ENCODE data around the gene OR2T33. TPM values are rescaled to one million over a fixed set of nuclear protein-coding genes. Genes with fewer than 3 reads are reported as not detected.
"Not testable (repeated sequence)": the region's sequence is repeated elsewhere in the genome, so short reads cannot be mapped to it uniquely, and the experiment has no call there.

Gene OR2T33
- total RNA-seq: not detected
- long read RNA-seq: 0 reads

- no peak for DNase-seq (ENCODE audit: low spot score)
Measured at GRCh38 chr1:248277876-248278275, at the start of gene OR2T33. OR2T33 (minus strand) TSS chr1:248277976; CDS start chr1:248273814, 4,162 bp downstream.

- DNase-seq (ENCODE audit: low spot score): no peak
Measured at GRCh38 chr1:248324468-248324867, 46.7 kb upstream of the OR2T33 start, which contains the start of gene OR2M7. OR2M7 (minus strand) TSS chr1:248324568; CDS start chr1:248324568, 0 bp downstream.

GRCh38 chr1:248316796-248317195 lies 39.0 kb upstream of the OR2T33 start:
- no peak for DNase-seq (ENCODE audit: low spot score)

GRCh38 chr1:248306740-248307139 lies 29.0 kb upstream of the OR2T33 start:
- DNase-seq (ENCODE audit: low spot score): not testable (repeated sequence)

- no peak for DNase-seq (ENCODE audit: low spot score)
Measured at GRCh38 chr1:248306103-248306502, 28.3 kb upstream of the OR2T33 start.

- DNase-seq (ENCODE audit: low spot score): not testable (repeated sequence)
Measured at GRCh38 chr1:248305672-248306071, 27.9 kb upstream of the OR2T33 start.

GRCh38 chr1:248303324-248303723 lies 25.5 kb upstream of the OR2T33 start, which contains the start of gene OR2T12:
OR2T12 (minus strand) TSS chr1:248303424; CDS start chr1:248295578, 7,846 bp downstream.
- no peak for DNase-seq (ENCODE audit: low spot score)

- no peak for DNase-seq (ENCODE audit: low spot score)
Measured at GRCh38 chr1:248288391-248288790, 10.6 kb upstream of the OR2T33 start.

- DNase-seq (ENCODE audit: low spot score): not testable (repeated sequence)
Measured at GRCh38 chr1:248273225-248273624, 4.6 kb downstream of the OR2T33 start.

- no peak for DNase-seq (ENCODE audit: low spot score)
Measured at GRCh38 chr1:248268178-248268577, 9.6 kb downstream of the OR2T33 start.

- DNase-seq (ENCODE audit: low spot score): not testable (repeated sequence)
Measured at GRCh38 chr1:248259309-248259708, 18.5 kb downstream of the OR2T33 start.

GRCh38 chr1:248243204-248243603 lies 34.6 kb downstream of the OR2T33 start:
- DNase-seq (ENCODE audit: low spot score): no peak

GRCh38 chr1:248239478-248239877 lies 38.3 kb downstream of the OR2T33 start:
- no peak for DNase-seq (ENCODE audit: low spot score)

GRCh38 chr1:248231117-248231516 lies 46.7 kb downstream of the OR2T33 start, which contains the start of gene OR2M4:
OR2M4 (plus strand) TSS chr1:248231417; CDS start chr1:248238929, 7,512 bp downstream.
- DNase-seq (ENCODE audit: low spot score): no peak

GRCh38 chr1:248229360-248229908 lies 48.3 kb downstream of the OR2T33 start:
- DNase-seq (ENCODE audit: low spot score): no peak

GRCh38 chr1:248225537-248225936 lies 52.2 kb downstream of the OR2T33 start:
- no peak for DNase-seq (ENCODE audit: low spot score)

Other genes starting within 250 kb of the OR2T33 start
- 0.10 TPM for gene OR2L2, start 247.9 kb downstream of the OR2T33 start, total RNA-seq
- gene OR2L3, start 231.1 kb downstream of the OR2T33 start, total RNA-seq: not detected
- not detected for gene OR2L13, start 182.8 kb downstream of the OR2T33 start, total RNA-seq
- not detected for gene OR2M5, start 132.8 kb downstream of the OR2T33 start, total RNA-seq
- gene OR2M2, start 103.2 kb downstream of the OR2T33 start, total RNA-seq: not detected
- gene OR2M3, start 80.7 kb downstream of the OR2T33 start, total RNA-seq: not detected
- gene OR2M4, start 46.6 kb downstream of the OR2T33 start, total RNA-seq: not detected
- gene OR2T12, start 25.4 kb upstream of the OR2T33 start, total RNA-seq: not detected
- not detected for gene OR2M7, start 46.6 kb upstream of the OR2T33 start, total RNA-seq
- not detected for gene OR14C36, start 70.8 kb upstream of the OR2T33 start, total RNA-seq
- not detected for gene OR2T4, start 83.7 kb upstream of the OR2T33 start, total RNA-seq
- not detected for gene OR2T6, start 97.8 kb upstream of the OR2T33 start, total RNA-seq
- gene OR2T1, start 125.1 kb upstream of the OR2T33 start, total RNA-seq: not detected
- gene OR2T2, start 167.7 kb upstream of the OR2T33 start, total RNA-seq: not detected
- gene OR2T3, start 195.4 kb upstream of the OR2T33 start, total RNA-seq: not detected
- not detected for gene OR2T5, start 210.6 kb upstream of the OR2T33 start, total RNA-seq
- gene OR2G6, start 230.1 kb upstream of the OR2T33 start, total RNA-seq: not detected